Common myeloid progenitor, CD34-positive (primary cell): ENCODE data around the gene PLK5.

ENCODE experiments used
- CTCF ChIA-PET: fragments of 350-600 bp; sonication (Branson Sonifier 250); formaldehyde crosslinking; loops from one replicate; lab custom pipeline; 2021; ENCODE audit warnings: antibody characterized with exemption; lab: Charles Lee
- POLR2A ChIA-PET: fragments of 350-600 bp; sonication (Branson Sonifier 250); formaldehyde crosslinking; loops from one replicate; lab custom pipeline; 2021; ENCODE audit warnings: antibody characterized with exemption; lab: Charles Lee
- DNase-seq, 3 donors: peaks; one replicate each; pipeline versions ENCODE4 v3.0.0 to v3.0.0-alpha.2; 2013
- H3K27ac ChIP-seq, 2 experiments: 1 replicate in 1 of 2; 2 replicates in 1 of 2; pipeline ENCODE4 v1.7.0; 2013; ENCODE audit warnings: inconsistent platforms in 2 of 2, low read length in 2 of 2, mild to moderate bottlenecking in 2 of 2, low read depth in 1 of 2, moderate library complexity in 1 of 2; ENCODE audit not compliant: severe bottlenecking in 2 of 2, insufficient read depth in 1 of 2, poor library complexity in 1 of 2
- H3K27me3 ChIP-seq, 5 experiments: replicated peaks in 2 of 5; 1 replicate in 3 of 5; 2 replicates in 2 of 5; pipeline versions ENCODE4 v1.6.1 to v1.7.0; 2013; ENCODE audit warnings: low read length in 4 of 5, mild to moderate bottlenecking in 2 of 5, moderate library complexity in 2 of 5, inconsistent platforms in 1 of 5; ENCODE audit not compliant: insufficient read depth in 5 of 5, control insufficient read depth in 4 of 5
- H3K36me3 ChIP-seq, 4 experiments: 1 replicate in 2 of 4; 2 replicates in 2 of 4; pipeline versions ENCODE4 v1.6.1 to v1.7.0; 2013; ENCODE audit warnings: low read length in 3 of 4, control low read depth in 1 of 4, mild to moderate bottlenecking in 1 of 4; ENCODE audit not compliant: control insufficient read depth in 4 of 4, insufficient read depth in 4 of 4
- H3K4me1 ChIP-seq, 4 experiments: 1 replicate in 3 of 4; 2 replicates in 1 of 4; pipeline versions ENCODE4 v1.6.1 to v1.7.1; 2013; ENCODE audit warnings: low read length in 3 of 4, mild to moderate bottlenecking in 3 of 4, control low read depth in 1 of 4, inconsistent platforms in 1 of 4, moderate library complexity in 1 of 4; ENCODE audit not compliant: control insufficient read depth in 4 of 4, insufficient read depth in 4 of 4; ENCODE audit errors: control extremely low read depth in 1 of 4
- H3K4me3 ChIP-seq, 7 experiments: 1 replicate in 4 of 7; 2 replicates in 3 of 7; pipeline versions ENCODE4 v1.5.1 to v1.7.0; 2013; ENCODE audit warnings: mild to moderate bottlenecking in 7 of 7, low read length in 6 of 7, moderate library complexity in 6 of 7, inconsistent platforms in 2 of 7, low read depth in 2 of 7, control low read depth in 1 of 7; ENCODE audit not compliant: insufficient read depth in 4 of 7, control insufficient read depth in 1 of 7; ENCODE audit errors: extremely low read depth in 1 of 7
- H3K9me3 ChIP-seq, 5 experiments: 1 replicate in 4 of 5; 2 replicates in 1 of 5; pipeline versions ENCODE4 v1.6.1 to v1.7.1; 2013; ENCODE audit warnings: low read length in 4 of 5, mild to moderate bottlenecking in 2 of 5, inconsistent platforms in 1 of 5, low read depth in 1 of 5, moderate library complexity in 1 of 5; ENCODE audit not compliant: control insufficient read depth in 4 of 5, insufficient read depth in 2 of 5; ENCODE audit errors: control extremely low read depth in 1 of 5
- WGBS: methylation state at CpG from one replicate; pipeline ENCODE4 v1.1.5; 2013; ENCODE audit not compliant: insufficient coverage; 5-methylcytosine and 5-hydroxymethylcytosine counted together

PLK5 gene

DNA sequence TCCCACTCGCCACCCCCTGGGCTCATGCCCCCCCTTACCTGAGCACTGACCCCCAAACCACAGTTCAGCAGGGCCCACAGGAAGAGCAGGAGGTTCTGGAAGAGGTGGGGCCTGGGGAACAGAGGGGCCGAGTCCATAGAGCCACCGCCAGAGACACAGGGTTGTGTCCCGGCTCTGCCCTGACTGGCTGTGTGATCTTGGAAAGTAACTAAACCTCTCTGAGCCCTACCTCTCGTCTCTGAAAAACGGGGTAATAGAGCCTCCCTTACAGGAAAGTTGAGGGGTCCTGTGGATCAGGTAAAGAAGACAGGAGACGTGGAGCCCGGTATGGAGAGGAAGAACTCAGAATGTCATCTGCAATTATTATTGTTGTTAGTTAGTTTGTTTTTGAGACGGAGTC, 13.1 kb upstream of the PLK5 start:
- ChIA-PET POLR2A (no interaction called here), CTCF (no interaction called here)
- no peak overlapping the region for H3K27ac ChIP-seq
- peaks cover 0 to 70% (median 18%) of the 10 kb centered on the region in 5 experiments for H3K27me3 ChIP-seq
- H3K36me3 ChIP-seq = no peaks in the 10 kb centered on the region
- H3K4me3 ChIP-seq = no peak overlapping the region
- no peak for DNase-seq
- H3K4me1 ChIP-seq = peaks cover 0 to 20% (median 14%) of the 10 kb centered on the region in 4 experiments
- peaks cover 0 to 5% (median 0%) of the 10 kb centered on the region in 5 experiments for H3K9me3 ChIP-seq
- WGBS = 42% methylated on average over 4 of the region's 9 CpGs

DNA sequence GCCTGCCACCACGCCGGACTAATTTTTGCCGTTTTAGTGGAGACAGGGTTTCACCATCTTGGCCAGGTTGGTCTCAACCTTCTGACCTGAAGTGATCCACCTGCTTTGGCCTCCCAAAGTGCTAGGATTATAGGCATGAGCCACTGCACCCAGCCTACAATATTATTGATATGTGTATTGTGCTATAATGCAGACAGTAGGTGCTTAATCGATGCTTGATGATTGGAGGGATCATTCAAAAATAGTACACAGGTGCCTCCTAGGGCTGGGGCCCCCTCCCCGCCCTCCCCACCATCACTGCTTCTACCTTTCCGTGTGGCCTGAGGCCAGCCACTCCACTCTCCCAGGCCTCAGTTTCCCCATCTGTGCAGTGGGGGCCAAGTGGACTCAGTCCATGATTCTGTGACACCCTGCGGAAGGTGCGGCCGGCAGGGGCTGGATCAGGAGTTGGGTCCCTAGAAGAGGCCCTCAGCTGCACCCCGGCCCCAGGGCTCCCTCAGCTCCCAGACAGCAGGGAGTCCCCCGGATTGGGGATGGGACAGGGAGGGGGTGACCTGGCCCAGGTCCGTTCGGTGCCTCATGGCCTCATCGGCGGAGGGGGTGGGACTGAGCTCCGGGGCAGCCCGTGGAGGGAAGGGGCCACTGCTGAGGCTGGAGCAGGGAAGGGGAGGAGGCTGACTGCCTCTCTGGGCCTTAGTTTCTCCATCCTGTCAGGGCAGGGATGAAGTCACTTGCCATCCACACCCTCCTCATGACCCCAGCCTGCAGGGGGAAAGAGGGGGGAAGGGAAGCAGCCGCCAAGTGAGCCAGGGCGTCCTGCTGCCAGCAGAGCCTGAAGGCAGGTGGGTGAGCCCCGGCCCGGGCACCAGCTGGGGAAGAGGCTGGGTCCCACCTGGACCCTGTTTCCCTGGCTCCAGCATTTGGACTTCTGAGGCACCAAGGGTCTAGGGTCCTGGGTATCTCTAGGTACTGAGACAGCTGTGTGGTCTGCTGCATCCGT, 12.3 kb upstream of the PLK5 start:
- WGBS = 53% methylated on average over 7 of the region's 22 CpGs
- ChIA-PET CTCF (no interaction called here), POLR2A (no interaction called here)
- Histone ChIP-seq H3K4me3 (no peak overlapping the region), H3K36me3 (no peaks in the 10 kb centered on the region), H3K27ac (no peak overlapping the region), H3K4me1 (peaks cover 0 to 20% (median 14%) of the 10 kb centered on the region in 4 experiments), H3K9me3 (peaks cover 0 to 9% (median 3%) of the 10 kb centered on the region in 5 experiments), H3K27me3 (peaks cover 0 to 73% (median 20%) of the 10 kb centered on the region in 5 experiments)
- no peak for DNase-seq

DNA sequence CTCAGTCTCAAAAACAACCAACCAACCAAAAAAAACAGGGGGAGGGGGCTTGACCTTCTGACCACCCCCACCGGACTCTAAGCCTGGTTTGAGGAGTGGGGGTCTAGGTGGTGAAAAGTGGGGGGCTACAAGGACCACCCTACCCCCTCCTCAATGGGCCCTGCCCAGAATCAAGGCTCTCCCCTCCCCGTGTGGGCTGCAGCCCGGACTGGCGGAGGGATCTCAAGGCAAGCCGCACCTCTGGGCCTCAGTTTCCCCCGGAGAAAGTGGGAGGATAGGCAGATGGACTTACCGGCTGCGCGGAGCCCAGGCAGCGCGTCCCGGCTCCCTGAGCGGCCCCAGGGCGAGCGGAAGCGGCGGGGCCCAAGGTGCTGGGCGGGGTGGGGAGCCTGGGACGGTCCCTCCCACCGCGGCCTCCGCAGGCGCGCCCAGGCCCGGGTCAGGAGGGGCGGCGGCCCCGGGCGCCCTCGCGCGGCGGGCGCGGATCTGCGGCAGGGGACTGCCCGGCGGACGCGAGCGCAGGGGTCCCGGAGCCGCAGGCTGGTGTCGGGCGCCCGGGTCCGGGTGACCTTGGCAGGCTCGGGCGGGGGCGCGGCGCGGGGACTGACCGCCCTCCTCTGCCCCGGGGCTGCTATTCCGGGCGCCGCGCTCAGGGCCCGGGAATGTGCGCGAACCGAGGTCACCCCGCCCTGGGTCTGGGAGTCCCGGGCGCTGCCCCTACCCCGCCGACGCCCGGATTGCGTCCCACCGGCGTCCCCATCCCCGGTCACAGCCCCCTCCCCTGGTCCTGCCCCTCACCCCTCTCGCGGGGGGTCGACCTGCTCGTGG, 11.0 kb upstream of the PLK5 start, which contains the start of gene ADAMTSL5:
Gene ADAMTSL5, minus strand, starts transcription at position 349 of the 828 bp plus-strand sequence. CDS start 2,076 bp downstream, outside the sequence.
- peaks cover 0 to 9% (median 3%) of the 10 kb centered on the region in 5 experiments for H3K9me3 ChIP-seq
- H3K27me3 ChIP-seq = peaks cover 0 to 74% (median 20%) of the 10 kb centered on the region in 5 experiments
- WGBS = under 1% methylated on average over 44 of the region's 78 CpGs
- CTCF ChIA-PET = no interaction called here
- POLR2A ChIA-PET = no interaction called here
- DNase-seq = peak in 1 of 3 donors; percentile 19
- H3K27ac ChIP-seq = no peak within 1 kb of the TSS
- H3K4me3 ChIP-seq = peak within 1 kb of the TSS in 4 of 7 experiments; percentile 2 to 38 (median 12)
- H3K36me3 ChIP-seq = no peaks in the 10 kb centered on the region
- H3K4me1 ChIP-seq = peaks cover 0 to 14% (median 11%) of the 10 kb centered on the region in 4 experiments

DNA sequence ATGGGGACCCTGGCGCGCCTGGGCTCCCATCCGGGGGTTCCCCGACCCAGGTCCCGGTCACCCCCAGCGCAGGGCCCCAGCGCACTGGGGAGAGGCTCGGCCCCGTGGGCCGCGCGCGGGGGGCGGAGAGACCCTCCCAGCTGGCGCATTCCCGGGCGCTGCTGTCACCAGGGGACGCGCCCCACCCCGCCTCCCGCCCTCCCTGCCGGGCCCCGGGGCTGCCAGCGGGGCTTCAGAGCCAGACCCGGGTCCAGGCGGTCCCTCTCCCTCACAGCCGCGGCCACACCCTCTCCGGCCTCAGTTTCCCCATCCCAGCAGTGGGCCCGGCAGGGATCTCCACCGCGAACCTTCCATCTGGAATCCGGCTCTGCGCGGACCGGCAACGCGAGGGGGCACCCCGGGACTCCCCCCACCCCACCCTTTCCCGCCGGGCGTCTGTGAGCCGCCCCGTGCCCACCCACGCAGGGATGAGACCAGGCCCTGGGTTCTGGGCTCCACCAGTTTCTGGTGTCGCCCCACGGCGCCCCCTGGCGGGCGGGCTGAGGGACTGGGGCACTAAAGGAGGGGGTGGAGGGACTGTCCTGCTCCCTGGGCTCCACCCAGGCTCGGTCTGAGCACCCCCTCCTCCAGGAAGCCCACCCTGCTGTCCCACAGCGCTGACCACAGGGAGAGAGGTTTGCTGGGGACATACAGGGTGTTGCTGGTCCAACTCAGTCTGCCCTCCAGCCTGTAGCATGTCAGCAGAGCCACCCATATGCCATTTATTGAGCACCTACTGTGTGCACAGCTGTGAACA, 10.2 kb upstream of the PLK5 start:
- peaks cover 0 to 79% (median 24%) of the 10 kb centered on the region in 5 experiments for H3K27me3 ChIP-seq
- peaks cover 0 to 8% (median 5%) of the 10 kb centered on the region in 4 experiments for H3K4me1 ChIP-seq
- CTCF ChIA-PET = interaction anchor here (1.4 kb wide), 1 partner anchor 99 kb away, joined by 3 read pairs; no protein-coding TSS in a partner anchor
- WGBS = 12% methylated on average over 33 of the region's 52 CpGs
- POLR2A ChIA-PET = no interaction called here
- H3K4me3 ChIP-seq = peak overlapping the region in 3 of 7 experiments; percentile 2 to 19 (median 6)
- no peaks in the 10 kb centered on the region for H3K36me3 ChIP-seq
- H3K9me3 ChIP-seq = peaks cover 0 to 9% (median 3%) of the 10 kb centered on the region in 5 experiments
- DNase-seq = peak; percentile 52 to 73 (median 66)
- no peak overlapping the region for H3K27ac ChIP-seq

DNA sequence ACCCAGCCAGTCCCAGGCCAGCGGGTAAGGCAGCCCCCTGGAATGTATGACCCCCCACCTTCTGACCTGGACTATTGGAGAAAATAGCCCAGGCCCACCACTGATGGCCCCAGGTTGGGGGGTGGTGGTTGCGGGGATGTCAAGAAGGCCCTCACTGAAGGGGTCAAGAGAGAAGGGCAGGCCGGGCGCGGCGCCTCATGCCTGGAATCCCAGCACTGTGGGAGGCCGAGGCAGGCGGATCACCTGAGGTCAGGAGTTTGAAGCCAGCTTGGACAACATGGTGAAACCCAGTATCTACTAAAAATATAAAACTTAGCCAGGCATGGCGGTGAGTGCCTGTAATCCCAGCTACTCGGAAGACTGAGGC, 9.6 kb upstream of the PLK5 start:
- Histone ChIP-seq H3K27ac (no peak overlapping the region), H3K27me3 (peaks cover 0 to 82% (median 23%) of the 10 kb centered on the region in 5 experiments), H3K9me3 (peaks cover 0 to 9% (median 3%) of the 10 kb centered on the region in 5 experiments), H3K36me3 (no peaks in the 10 kb centered on the region), H3K4me1 (peaks cover 0 to 8% (median 5%) of the 10 kb centered on the region in 4 experiments), H3K4me3 (no peak overlapping the region)
- CTCF ChIA-PET = interaction anchor here (0.7 to 1.4 kb wide), 2 partner anchors 21 to 100 kb away, joined by 3 read pairs; no protein-coding TSS in a partner anchor
- POLR2A ChIA-PET = no interaction called here
- WGBS = 79% methylated on average over 9 of the region's 10 CpGs
- DNase-seq = no peak
